HuH-7.5 (cell line): ENCODE data around the gene CCSER2.
"Not testable (repeated sequence)": the region's sequence is repeated elsewhere in the genome, so short reads cannot be mapped to it uniquely, and the experiment has no call there.

Source experiments
- DNase-seq: peaks from one replicate; pipeline ENCODE4 v3.0.0; 2011; ENCODE audit warnings: low spot score

Gene CCSER2

DNA sequence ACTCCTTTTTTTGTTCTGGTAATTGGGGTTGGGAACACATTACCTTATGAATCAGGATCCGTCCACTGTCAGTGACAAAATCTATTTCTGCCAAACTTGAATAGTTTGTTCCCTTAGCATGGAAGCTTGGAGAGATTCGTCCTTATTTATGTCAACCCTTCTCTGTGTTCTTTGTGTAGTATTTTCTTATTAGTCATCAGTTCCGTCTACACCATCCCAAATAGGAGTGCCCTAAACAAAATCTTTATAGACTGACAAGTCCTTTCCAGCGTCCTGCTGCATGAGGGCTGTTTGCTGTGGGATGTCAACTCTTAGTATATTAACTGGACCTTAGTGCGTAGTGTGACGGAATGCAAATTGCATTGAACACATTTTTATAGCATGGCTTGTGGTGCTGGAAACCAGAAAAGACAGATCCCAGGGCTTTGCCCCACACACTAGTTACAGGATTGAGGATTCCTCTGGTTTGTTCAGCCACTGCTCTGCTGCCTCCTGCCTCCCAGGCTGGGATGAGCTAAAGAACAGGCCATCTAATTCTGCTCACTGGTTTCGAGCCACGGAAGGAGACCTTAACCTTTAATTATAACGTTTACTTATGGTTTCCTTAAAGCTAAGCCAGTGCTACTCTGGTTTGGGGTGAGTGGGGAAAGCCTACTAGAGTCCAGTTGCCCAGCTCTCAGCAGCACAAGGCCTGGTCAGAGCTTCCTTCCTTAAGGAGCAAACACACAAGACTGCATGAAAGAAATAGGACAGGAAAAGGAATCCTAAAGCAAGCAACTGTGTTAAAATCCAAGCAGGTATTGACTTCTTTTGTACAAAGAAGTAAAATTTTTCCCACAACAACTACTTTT, 194.4 kb downstream of the CCSER2 start:
- DNase-seq = no peak

DNA sequence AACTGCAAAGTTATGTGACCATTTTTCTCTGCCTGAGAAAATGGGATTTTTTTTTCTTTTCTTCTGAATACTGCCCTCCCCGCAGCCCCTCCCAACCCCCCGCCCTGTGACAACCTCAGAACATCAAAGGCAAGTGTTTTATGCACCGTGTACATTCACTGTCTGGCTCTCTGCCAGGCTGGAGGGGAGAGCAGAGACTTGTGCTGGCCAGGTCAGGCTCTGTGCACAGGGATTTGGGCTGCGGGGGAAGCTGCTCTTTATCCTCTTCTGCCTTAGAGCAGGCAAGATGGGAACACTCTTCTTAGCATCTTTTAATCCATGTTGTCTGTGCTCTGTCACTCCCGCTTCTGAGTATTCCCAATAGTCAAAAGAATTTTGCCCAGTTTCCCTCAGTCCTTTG, 195.1 kb downstream of the CCSER2 start:
- no peak for DNase-seq

DNA sequence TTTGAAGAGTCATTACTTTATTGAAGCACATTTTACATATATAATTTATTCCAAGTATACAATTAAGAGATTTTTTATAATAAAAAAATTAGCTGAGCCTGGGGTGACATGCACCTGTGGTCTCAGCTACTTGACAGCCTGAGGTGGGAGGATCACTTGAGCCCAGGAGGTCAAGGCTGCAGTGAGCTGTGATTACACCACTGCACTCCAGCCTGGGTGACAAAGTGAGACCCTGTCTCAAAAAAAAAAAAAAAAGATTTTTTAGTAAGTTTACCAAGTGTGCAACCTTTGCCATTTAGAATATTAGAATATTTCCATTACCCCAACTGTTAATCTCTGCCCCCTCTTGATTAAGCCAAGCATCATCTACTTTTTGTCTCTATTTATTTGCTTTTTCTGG, 196.0 kb downstream of the CCSER2 start:
- no peak for DNase-seq

GRCh38 chr10:84525120-84525806, 196.9 kb downstream of the CCSER2 start:
- no peak for DNase-seq

DNA sequence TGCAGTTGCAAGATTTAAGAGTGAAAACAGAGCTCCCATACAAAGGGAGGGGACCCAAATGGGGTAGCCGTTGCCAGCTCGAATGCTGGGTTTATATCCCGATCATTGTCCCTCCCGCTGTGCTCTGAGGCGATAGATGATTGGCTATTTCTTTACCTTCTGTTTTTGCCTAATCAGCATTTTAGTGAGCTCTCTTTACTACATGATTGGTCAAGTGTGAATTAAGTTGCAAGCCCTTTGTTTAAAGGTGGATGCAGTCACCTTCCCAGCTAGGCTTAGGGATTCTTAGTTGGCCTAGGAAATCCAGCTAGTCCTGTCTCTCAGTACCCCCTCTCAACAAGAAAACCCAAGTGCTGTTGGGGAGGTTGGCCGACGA, 197.4 kb downstream of the CCSER2 start:
- not testable (repeated sequence) for DNase-seq

- DNase-seq = not testable (repeated sequence)
Measured at GRCh38 chr10:84527386-84527785, 199.0 kb downstream of the CCSER2 start.

DNA sequence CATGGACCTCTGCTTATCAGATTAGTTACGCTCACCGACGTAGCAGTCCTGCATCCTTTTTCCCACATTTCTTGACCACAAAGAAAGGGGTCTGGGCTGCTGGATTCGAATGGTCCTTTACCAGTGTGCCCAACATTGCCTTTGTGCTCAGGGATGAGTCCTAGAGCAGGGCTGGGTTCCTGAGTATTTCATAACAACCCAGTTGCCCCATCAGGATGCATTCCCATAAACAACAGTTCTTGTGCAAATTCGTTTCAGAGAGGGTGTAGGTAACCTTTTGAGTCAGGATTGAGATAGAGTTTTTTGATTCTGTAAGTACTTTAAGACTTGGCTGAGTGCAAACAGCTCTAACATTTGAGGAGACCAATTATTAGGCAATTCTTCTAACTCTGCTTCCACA, 200.1 kb downstream of the CCSER2 start:
- DNase-seq = not testable (repeated sequence)

- DNase-seq = no peak
Measured at GRCh38 chr10:84530724-84531325, 202.4 kb downstream of the CCSER2 start.

DNA sequence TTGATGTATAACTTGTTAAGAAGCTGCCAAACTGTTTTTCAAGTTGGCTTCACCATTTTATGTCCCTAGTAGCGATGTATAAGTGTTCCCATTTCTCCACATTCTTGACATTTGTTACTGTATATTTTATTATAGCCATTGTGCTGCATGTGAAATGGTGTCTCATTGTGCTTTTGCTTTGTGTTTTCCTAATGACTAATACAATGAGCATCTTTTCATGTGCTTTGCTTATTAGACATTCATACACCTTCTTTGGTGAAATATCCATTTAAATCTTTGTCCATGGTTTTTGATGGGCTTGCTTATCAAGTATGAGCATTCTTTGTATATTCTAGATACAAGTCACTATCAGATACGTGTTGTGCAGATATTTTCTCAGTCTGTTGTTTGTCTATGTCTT, 203.0 kb downstream of the CCSER2 start:
- DNase-seq = no peak

DNA sequence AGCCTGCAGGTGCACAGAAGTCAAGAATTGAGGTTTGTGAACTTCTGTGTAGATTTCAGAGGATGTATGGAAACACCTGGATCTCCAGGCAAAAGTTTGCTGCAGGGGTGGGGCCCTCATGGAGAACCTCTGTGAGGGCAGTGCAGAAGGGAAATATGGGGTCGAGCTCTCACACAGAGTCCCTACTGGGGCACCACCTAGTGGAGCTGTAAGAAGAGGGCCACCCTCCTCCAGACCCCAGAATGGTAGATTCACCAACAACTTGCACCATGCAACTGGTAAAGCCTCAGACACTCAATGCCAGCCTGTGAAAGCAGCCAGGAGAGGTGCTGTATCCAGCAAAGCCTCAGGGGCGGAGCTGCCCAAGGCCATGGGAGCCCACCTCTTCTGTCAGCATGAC, 205.8 kb downstream of the CCSER2 start:
- no peak for DNase-seq

DNA sequence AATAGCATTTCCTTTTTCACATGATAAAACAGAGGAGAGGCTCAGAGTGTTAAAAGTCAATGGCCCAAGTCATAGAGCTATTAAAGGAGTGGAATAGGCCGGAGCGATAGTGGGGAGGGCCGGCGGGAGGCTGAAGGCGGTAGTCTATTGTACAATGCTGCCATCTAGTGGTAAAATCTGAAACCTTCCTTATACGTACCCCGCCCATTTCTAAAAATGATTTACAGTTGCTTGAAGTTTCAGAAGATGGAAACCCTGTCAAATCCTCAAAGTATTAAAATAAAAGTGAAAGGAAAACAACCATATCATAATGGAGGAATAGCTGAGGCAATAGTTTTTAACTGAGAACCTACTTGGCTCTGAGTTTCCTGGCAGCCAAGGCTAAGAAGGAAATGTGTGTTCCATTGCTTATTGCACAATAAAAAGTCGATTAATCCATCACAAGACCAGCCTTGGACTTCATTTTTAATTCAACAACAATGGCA, 209.1 kb downstream of the CCSER2 start:
- DNase-seq = peak; percentile 41

- no peak for DNase-seq
Measured at GRCh38 chr10:84538036-84538435, 209.6 kb downstream of the CCSER2 start.

DNA sequence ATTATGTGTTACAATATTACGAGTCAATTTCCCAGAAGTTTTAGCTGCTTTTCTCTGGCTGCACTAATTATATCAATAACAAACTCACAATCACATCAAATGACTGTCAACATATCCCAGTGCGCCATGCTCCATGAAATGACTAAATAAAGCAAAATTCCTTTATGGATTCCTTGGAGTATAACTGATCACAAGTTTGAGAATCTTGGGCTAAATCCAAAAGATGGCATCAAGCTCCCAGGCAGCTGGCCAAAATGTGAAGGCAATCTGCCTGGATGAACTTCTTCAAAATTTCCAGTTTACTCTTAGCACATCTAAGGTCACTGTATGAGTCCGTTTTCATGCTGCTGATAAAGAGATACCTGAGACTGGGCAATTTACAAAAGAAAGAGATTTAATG, 210.8 kb downstream of the CCSER2 start:
- DNase-seq = no peak

DNA sequence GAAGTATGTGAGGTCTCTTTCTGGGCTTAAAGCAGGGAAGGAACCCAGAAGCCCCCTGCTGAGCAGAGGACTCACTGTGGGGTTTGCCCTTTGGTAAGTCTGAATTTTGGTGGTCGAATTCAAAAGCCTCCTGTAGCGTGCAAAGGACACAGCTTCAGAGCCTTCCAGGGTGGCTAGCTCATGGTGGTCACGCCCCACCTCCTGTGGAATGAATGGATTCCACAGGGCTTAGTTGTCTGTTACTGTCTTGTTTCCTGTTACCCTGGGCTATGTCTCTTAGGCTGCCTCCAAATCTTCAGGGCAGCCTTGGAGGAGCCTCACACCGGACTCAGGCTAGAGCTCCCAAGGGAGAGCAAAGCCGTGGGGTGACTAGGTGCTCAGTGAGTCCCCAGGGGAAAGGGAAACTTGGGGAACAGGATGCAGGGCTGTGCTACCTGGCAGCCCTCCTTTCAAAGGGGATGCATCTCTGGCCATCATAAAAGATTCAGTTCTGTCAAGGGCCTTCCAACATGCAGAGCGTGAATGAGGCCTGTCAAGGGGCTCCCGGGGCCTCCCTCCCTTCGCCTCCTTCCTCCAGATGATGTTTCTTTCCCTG, 211.7 kb downstream of the CCSER2 start:
- DNase-seq = no peak

DNA sequence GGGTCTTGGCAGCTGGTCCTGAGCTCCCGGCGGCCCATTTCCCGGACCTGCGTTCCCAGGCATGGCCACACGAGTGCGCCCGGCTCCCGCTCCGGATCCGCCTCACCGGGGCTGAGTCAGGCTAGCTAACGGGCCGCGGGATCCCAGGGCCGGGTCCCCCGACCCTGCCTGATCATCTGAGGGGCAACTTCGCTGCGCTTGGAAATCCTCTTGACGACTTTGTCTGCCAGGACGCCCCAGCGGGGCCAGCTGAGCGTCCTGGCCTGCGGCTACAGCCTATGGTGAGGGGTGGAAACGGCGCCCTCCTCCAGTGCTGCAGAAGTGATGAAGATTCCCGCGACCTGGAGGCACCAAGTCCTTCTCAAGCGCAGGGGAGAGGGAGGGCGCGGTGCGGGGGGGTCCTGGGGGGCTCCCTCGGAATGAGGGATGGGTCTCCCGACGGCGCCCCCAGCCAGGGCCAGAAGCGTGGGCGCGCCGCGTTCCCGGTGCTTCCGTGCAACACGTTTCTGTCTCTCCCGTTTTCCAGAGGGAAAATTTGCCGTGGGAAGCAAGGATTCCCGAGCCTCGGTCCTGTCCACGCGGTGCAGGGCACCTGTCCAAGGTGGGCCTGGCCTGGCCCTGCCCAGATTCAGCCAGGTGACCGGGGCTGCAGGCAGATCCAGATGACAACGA, 212.4 kb downstream of the CCSER2 start:
- peak; percentile 48 for DNase-seq

GRCh38 chr10:84541289-84541637, 212.9 kb downstream of the CCSER2 start:
- peak; percentile 28 for DNase-seq

- no peak for DNase-seq
Measured at GRCh38 chr10:84542522-84543490, 214.4 kb downstream of the CCSER2 start.

DNA sequence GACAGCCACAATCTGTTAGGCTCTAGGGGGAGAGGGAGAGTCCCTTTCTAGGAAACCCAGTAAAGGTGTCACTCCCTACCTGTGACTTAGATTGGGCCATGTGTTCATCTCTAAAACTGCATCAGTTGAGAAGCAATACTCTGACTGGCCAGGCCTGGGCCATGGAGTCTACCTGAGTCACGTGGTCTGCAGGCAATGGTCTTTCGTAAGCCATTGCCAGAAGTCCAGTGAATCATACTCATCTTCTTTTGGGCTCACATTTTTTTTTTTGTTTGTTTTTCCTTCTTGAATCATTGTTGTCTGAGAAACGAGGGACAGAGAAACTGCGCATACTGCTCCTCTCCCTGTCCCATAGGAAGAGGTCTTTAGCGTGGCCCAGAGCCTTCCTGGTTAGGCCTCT, 215.6 kb downstream of the CCSER2 start:
- DNase-seq = no peak

- DNase-seq = no peak
Measured at GRCh38 chr10:84545651-84546050, 217.3 kb downstream of the CCSER2 start.

DNA sequence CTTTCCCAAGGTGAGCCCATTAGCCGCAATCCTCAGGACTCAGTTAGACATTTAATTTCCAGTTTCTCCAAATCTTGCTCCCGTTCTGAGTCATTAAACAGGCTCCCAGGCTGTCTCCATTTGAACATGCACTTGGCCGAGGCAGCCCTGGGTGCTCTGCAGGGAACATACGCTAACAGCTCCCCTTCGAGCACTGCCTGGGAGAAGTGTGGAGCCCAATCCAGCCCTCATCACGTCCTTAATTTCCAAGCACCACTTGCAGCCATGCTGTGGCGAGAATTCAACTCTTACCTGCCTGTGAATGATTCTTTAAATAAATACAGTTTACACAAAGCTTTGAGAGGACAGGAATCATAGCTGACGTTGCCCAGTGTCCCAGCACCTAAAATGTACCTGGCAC, 218.2 kb downstream of the CCSER2 start:
- DNase-seq = no peak

- no peak for DNase-seq
Measured at GRCh38 chr10:84547616-84548015, 219.2 kb downstream of the CCSER2 start.
